ENCODE results near the gene TNNC1.

Gene TNNC1

GRCh38 chr3:52483577-52484381, 29.9 kb upstream of the TNNC1 start:
- DNase-seq: no peak

- no peak for DNase-seq
Observed at GRCh38 chr3:52483081-52483480, 29.2 kb upstream of the TNNC1 start.

GRCh38 chr3:52481819-52482521, 28.1 kb upstream of the TNNC1 start:
- no peak for DNase-seq

GRCh38 chr3:52480768-52481715, 27.2 kb upstream of the TNNC1 start:
- DNase-seq: no peak

- no peak for DNase-seq
Observed at GRCh38 chr3:52479877-52480575, 26.2 kb upstream of the TNNC1 start.

- DNase-seq: no peak
Observed at GRCh38 chr3:52479037-52479876, 25.4 kb upstream of the TNNC1 start.

GRCh38 chr3:52477796-52478095, 23.9 kb upstream of the TNNC1 start:
- no peak for DNase-seq

- DNase-seq: no peak
Observed at GRCh38 chr3:52477076-52477795, 23.4 kb upstream of the TNNC1 start.

- no peak for DNase-seq
Observed at GRCh38 chr3:52473026-52473425, 19.2 kb upstream of the TNNC1 start.

GRCh38 chr3:52472239-52473000, 18.6 kb upstream of the TNNC1 start:
- no peak for DNase-seq

- DNase-seq: no peak
Observed at GRCh38 chr3:52471371-52472238, 17.8 kb upstream of the TNNC1 start.

- DNase-seq: no peak
Observed at GRCh38 chr3:52470920-52471319, 17.1 kb upstream of the TNNC1 start.

- no peak for DNase-seq
Observed at GRCh38 chr3:52469001-52469400, 15.2 kb upstream of the TNNC1 start.

GRCh38 chr3:52468336-52468735, 14.5 kb upstream of the TNNC1 start:
- DNase-seq: no peak

GRCh38 chr3:52463416-52463815, 9.6 kb upstream of the TNNC1 start:
- DNase-seq: no peak

- no peak for DNase-seq
Observed at GRCh38 chr3:52461874-52462273, 8.0 kb upstream of the TNNC1 start.

GRCh38 chr3:52458770-52459545, 5.1 kb upstream of the TNNC1 start:
- DNase-seq: no peak

GRCh38 chr3:52458031-52458760, 4.4 kb upstream of the TNNC1 start:
- no peak for DNase-seq
